ENCODE data around the gene TUBAL3. TPM values are rescaled to one million over a fixed set of nuclear protein-coding genes. Genes with fewer than 3 reads are reported as not detected.

The TUBAL3 gene
- total RNA-seq, 1 experiment from 2014 or later: not detected

DNA sequence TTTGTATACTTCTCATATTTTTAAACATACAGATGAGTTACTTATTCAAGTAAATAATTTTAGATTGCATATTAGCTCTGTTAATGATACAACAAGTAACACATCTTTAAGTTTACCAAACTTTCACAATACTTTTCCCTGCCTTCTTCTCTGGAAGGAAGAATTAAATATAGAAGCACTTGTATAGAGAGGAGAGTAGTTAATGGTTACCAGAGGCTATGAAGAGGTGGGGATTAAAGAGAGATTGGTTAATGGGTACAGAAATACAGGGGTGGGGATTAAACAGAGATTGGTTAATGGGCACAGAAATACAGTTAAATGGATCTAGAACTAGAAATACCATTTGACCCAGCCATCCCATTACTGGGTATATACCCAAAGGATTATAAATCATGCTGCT is 59.9 kb downstream of the TUBAL3 start:
- in situ Hi-C loops (cut with HindIII; ENCODE audit: low pct_unique_long_range_greater_than_20kb, low sequenced_read_pairs): no loop called here

DNA sequence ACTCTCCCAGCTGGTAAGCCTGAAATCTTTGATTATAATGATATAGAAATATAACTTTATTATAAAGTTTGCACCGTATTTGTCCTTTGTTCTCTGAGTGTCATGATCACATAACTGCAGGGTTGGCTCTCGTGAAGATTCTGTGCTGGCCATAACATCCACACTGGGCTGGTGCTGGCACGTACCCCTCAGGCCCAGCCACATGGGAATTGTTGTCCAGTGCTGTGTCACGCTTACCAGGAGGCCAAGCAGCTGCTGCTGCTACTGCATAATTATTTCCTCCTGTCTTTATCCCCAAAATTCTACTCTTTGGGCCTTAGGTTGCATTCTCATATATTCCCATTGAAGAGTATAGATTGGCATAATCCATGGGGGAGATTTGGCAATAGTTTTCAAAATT is 60.6 kb downstream of the TUBAL3 start:
- no peak for DNase-seq (ENCODE audit: low read depth, low spot score)
- in situ Hi-C loops (cut with HindIII; ENCODE audit: low pct_unique_long_range_greater_than_20kb, low sequenced_read_pairs) (no loop called here), intact Hi-C loops (cut with micrococcal nuclease; ENCODE audit: unreplicated experiment) (no loop called here)
- no TSS peak for BruUV-seq (replicated peaks)
- Histone ChIP-seq H3K4me1 (ENCODE audit: control insufficient read depth, insufficient read depth, low read length) (no peaks in the 10 kb centered on the region), H3K4me3 (ENCODE audit: low read depth in 2 of 2, low read length in 2 of 2) (no peak overlapping the region), H3K27ac (ENCODE audit: low read length) (no peak overlapping the region), H3K36me3 (ENCODE audit: control insufficient read depth, insufficient read depth, low read length) (no peaks in the 10 kb centered on the region), H3K27me3 (ENCODE audit: control insufficient read depth, insufficient read depth, low read length) (no peaks in the 10 kb centered on the region; the same call in none of the 2 replicates), H3K9me3 (ENCODE audit: control insufficient read depth, insufficient read depth, low read depth, low read length) (no peaks in the 10 kb centered on the region)
- ChIA-PET POLR2A (no interaction called here), CTCF (no interaction called here)
- ATAC-seq: no peak
- TF ChIP-seq SIN3A (IDR thresholded peaks at IDR 0.05; ENCODE audit: borderline replicate concordance, insufficient read depth, low read depth, low read length) (no peak), POLR2AphosphoS5 (IDR thresholded peaks at IDR 0.05; ENCODE audit: low read depth, low read length) (no peak), REST (IDR thresholded peaks at IDR 0.05; ENCODE audit: insufficient read depth in 1 of 2, low read depth in 2 of 2, low read length in 1 of 2) (no peak)

More for the DNA sequence above, 59.9 kb downstream of the TUBAL3 start:
- ChIA-PET CTCF (no interaction called here), POLR2A (no interaction called here)
- Histone ChIP-seq H3K27me3 (ENCODE audit: control insufficient read depth, insufficient read depth, low read length) (no peaks in the 10 kb centered on the region; the same call in none of the 2 replicates), H3K36me3 (ENCODE audit: control insufficient read depth, insufficient read depth, low read length) (no peaks in the 10 kb centered on the region), H3K9me3 (ENCODE audit: control insufficient read depth, insufficient read depth, low read depth, low read length) (no peaks in the 10 kb centered on the region), H3K27ac (ENCODE audit: low read length) (no peak overlapping the region), H3K4me3 (ENCODE audit: low read depth in 2 of 2, low read length in 2 of 2) (no peak overlapping the region), H3K4me1 (ENCODE audit: control insufficient read depth, insufficient read depth, low read length) (no peaks in the 10 kb centered on the region)
- ATAC-seq (no peak), DNase-seq (ENCODE audit: low read depth, low spot score) (no peak)
- no TSS peak for BruUV-seq (replicated peaks)
- intact Hi-C loops (cut with micrococcal nuclease; ENCODE audit: unreplicated experiment): no loop called here
- TF ChIP-seq POLR2AphosphoS5 (IDR thresholded peaks at IDR 0.05; ENCODE audit: low read depth, low read length): no peak
- TF ChIP-seq SIN3A (IDR thresholded peaks at IDR 0.05; ENCODE audit: borderline replicate concordance, insufficient read depth, low read depth, low read length): no peak
- no peak for TF ChIP-seq TCF7L2 (IDR thresholded peaks at IDR 0.05; ENCODE audit: low read depth, low read length)
- no peak for TF ChIP-seq REST (IDR thresholded peaks at IDR 0.05; ENCODE audit: insufficient read depth in 1 of 2, low read depth in 2 of 2, low read length in 1 of 2)
- TF ChIP-seq, protein P1, sequence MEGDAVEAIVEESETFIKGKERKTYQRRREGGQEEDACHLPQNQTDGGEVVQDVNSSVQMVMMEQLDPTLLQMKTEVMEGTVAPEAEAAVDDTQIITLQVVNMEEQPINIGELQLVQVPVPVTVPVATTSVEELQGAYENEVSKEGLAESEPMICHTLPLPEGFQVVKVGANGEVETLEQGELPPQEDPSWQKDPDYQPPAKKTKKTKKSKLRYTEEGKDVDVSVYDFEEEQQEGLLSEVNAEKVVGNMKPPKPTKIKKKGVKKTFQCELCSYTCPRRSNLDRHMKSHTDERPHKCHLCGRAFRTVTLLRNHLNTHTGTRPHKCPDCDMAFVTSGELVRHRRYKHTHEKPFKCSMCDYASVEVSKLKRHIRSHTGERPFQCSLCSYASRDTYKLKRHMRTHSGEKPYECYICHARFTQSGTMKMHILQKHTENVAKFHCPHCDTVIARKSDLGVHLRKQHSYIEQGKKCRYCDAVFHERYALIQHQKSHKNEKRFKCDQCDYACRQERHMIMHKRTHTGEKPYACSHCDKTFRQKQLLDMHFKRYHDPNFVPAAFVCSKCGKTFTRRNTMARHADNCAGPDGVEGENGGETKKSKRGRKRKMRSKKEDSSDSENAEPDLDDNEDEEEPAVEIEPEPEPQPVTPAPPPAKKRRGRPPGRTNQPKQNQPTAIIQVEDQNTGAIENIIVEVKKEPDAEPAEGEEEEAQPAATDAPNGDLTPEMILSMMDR (IDR thresholded peaks at IDR 0.05): no peak

Measured in Panc1 (cell line).